Chondrocyte (in vitro differentiated cells): ENCODE measurements around the gene C6orf141. TPM values are rescaled to one million over a fixed set of nuclear protein-coding genes. Genes with fewer than 3 reads are reported as not detected.

Experiments used
- DNase-seq: peaks from one replicate; pipeline ENCODE4 v3.0.0; 2021; ENCODE audit warnings: mixed read lengths, low spot score
- H3K27ac Mint-ChIP-seq: one replicate; pipeline ENCODE4 v1.8.0; 2021; ENCODE audit warnings: mild to moderate bottlenecking, moderate library complexity, mixed read lengths; ENCODE audit not compliant: unreplicated experiment
- H3K27me3 Mint-ChIP-seq: 2 replicates; pipeline ENCODE4 v1.8.0; 2021; ENCODE audit warnings: low read depth, mixed read lengths
- H3K36me3 Mint-ChIP-seq: 2 replicates; pipeline ENCODE4 v1.8.0; 2021; ENCODE audit warnings: low read depth, mixed read lengths
- H3K4me1 Mint-ChIP-seq: 2 replicates; pipeline ENCODE4 v1.8.0; 2021; ENCODE audit warnings: low read depth, mild to moderate bottlenecking, mixed read lengths
- H3K4me3 Mint-ChIP-seq: one replicate; pipeline ENCODE4 v1.8.0; 2021; ENCODE audit warnings: mild to moderate bottlenecking, moderate library complexity, mixed read lengths; ENCODE audit not compliant: unreplicated experiment
- H3K9me3 Mint-ChIP-seq: 2 replicates; pipeline ENCODE4 v1.8.0; 2021; ENCODE audit warnings: low read depth, mixed read lengths
- CTCF ChIP-seq: fragments of 200-600 bp; sonication (generic); IDR thresholded peaks from 2 replicates; pipeline ENCODE4 v1.5.0; 2021; ENCODE audit warnings: antibody characterized with exemption, mild to moderate bottlenecking, moderate library complexity
- total RNA-seq: library from RNA; stranded (reverse); gene quantifications from 3 replicates; pipeline ENCODE4 v1.2.1, GENCODE V29; 2021

The C6orf141 gene
- total RNA-seq, 1 donor from 2014 or later = not detected

DNA sequence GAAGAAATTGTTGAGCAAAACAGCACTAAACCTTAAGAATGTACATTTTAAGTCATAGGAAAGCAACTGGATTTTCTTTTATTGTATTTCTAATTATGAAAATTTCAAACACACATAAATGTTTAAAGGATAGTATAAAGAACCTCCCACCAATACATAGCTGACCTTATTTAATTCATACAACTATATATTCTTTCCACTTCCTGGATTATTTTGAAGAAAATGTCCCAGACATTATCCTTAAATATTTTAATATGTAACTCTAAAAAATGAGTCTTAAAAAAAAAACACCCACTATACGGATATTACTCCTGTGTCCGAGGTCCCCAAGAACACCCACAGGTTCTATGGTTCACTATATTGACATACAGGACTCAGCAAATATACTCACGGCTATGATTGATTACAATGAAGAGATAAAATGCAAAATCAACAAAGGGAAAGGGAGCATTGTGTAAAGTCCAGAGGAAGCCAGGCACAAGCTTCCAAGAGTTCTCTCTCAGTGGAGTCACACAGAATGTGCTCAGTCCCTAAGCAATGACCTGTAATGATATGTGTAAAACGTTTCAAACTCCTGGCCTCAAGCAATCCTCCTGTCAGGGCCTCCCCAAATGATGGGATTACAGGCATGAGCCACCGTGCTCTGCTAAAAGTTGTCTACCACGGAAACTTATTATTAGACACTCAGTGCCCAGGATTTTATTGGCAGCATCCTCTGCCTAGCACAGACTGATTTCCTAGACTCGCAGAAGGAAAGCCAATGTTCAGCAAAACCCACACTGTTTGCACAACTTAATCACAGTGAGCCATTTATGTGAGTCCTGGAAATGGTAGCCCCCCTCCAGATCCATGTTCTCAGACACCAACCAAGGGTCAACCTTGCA lies 27.5 kb upstream of the C6orf141 start:
- peaks cover 5% of the 10 kb centered on the region for H3K27me3 Mint-ChIP-seq
- no peak overlapping the region for H3K4me3 Mint-ChIP-seq
- no peak for TF ChIP-seq CTCF
- H3K4me1 Mint-ChIP-seq = no peaks in the 10 kb centered on the region
- H3K27ac Mint-ChIP-seq = no peak overlapping the region
- peaks cover 2% of the 10 kb centered on the region for H3K9me3 Mint-ChIP-seq
- DNase-seq = no peak
- no peaks in the 10 kb centered on the region for H3K36me3 Mint-ChIP-seq

DNA sequence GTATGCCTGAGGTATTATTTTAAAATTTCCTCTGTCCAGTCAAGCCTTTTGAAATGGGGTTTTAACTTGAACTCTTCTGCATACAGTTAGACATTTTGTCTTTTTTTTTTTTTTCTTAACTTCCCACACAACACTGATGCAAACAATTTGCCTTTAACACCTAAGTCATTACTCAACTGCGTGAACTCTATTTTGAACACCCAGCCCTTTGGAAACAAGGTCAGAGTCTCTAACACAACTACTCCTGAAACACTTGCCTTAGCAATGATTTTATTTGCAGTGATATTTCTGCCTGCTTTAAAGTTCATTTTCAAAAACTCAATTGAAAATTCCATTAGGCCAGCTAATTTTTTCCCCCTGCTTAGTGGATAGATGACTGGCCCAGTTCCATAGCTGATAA lies 26.6 kb upstream of the C6orf141 start:
- Mint-ChIP-seq H3K4me1 (no peaks in the 10 kb centered on the region), H3K27me3 (peaks cover 7% of the 10 kb centered on the region), H3K4me3 (no peak overlapping the region), H3K27ac (no peak overlapping the region), H3K36me3 (no peaks in the 10 kb centered on the region), H3K9me3 (no peaks in the 10 kb centered on the region)
- no peak for DNase-seq
- no peak for TF ChIP-seq CTCF

DNA sequence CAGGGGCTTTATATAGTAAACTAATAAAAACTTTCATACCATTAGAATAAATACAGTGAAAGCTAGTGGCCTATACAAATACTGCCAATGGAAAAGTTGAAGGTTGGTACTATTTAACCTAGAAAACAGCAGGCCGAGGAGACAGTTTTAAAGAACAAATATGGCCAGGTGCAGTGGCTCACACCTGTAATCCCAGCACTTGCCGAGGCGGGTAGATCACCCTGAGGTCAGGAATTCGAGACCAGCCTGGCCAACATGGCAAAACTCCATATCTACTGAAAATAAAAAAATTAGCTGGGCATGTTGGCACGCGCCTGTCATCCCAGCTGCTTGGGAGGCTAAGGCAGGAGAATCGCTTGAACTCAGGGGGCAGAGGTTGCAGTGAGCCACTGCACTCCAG lies 25.9 kb upstream of the C6orf141 start:
- H3K9me3 Mint-ChIP-seq = no peaks in the 10 kb centered on the region
- H3K36me3 Mint-ChIP-seq = no peaks in the 10 kb centered on the region
- no peak for TF ChIP-seq CTCF
- H3K27me3 Mint-ChIP-seq = peaks cover 11% of the 10 kb centered on the region
- DNase-seq = no peak
- H3K4me3 Mint-ChIP-seq = no peak overlapping the region
- no peaks in the 10 kb centered on the region for H3K4me1 Mint-ChIP-seq
- no peak overlapping the region for H3K27ac Mint-ChIP-seq

DNA sequence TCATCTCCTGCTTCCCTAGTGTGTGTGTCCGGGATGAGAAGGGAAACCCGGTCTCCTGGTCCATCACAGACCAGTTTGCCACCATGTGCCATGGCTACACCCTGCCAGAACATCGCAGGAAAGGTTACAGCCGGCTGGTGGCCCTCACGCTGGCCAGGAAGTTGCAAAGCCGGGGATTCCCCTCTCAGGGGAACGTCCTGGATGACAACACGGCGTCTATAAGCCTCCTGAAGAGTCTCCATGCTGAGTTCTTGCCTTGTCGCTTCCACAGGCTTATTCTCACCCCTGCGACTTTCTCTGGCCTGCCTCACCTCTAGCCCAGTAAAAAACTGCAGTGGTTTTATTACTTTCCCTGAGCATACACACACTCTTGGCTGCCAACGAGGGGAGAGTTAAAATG lies 23.9 kb upstream of the C6orf141 start:
- no peaks in the 10 kb centered on the region for H3K9me3 Mint-ChIP-seq
- peaks cover 18% of the 10 kb centered on the region for H3K27me3 Mint-ChIP-seq
- H3K4me3 Mint-ChIP-seq = no peak overlapping the region
- no peak for DNase-seq
- H3K4me1 Mint-ChIP-seq = no peaks in the 10 kb centered on the region
- TF ChIP-seq CTCF = no peak
- H3K27ac Mint-ChIP-seq = no peak overlapping the region
- H3K36me3 Mint-ChIP-seq = no peaks in the 10 kb centered on the region

GRCh38 chr6:49527320-49527719 lies 23.1 kb upstream of the C6orf141 start:
- TF ChIP-seq CTCF = no peak
- Mint-ChIP-seq H3K27me3 (peaks cover 23% of the 10 kb centered on the region), H3K9me3 (no peaks in the 10 kb centered on the region), H3K4me3 (no peak overlapping the region), H3K36me3 (no peaks in the 10 kb centered on the region), H3K4me1 (peaks cover 2% of the 10 kb centered on the region), H3K27ac (no peak overlapping the region)
- DNase-seq = no peak
